Left lung (tissue), 10 donors: Measurements from ENCODE around the gene GRIK5. TPM values are rescaled to one million over a fixed set of nuclear protein-coding genes. Genes with fewer than 3 reads are reported as not detected.

Source experiments
- ATAC-seq: fragments of 200-7000 bp; cut with Tn5 transposase; one replicate; pipeline ENCODE4 v1.9.1; 2020; ENCODE audit warnings: moderate library complexity
- DNase-seq, 4 donors: peaks; one replicate each; pipeline ENCODE4 v3.0.0-alpha.2; 2013 to 2020
- H3K27ac ChIP-seq, 2 donors: fragments of 200-600 bp; sonication (generic) in 1 of 2; one replicate each; pipeline versions ENCODE4 v1.5.0 to v1.8.0; 2020 to 2021
- H3K27me3 ChIP-seq, 2 donors: fragments of 200-600 bp; sonication (generic) in 1 of 2; one replicate each; pipeline versions ENCODE4 v1.5.0 to v1.8.0; 2020 to 2021
- H3K36me3 ChIP-seq, 2 donors: fragments of 200-600 bp; sonication (generic) in 1 of 2; one replicate each; pipeline versions ENCODE4 v1.5.0 to v1.8.0; 2020 to 2021
- H3K4me1 ChIP-seq, 2 donors: fragments of 200-600 bp; one replicate each; pipeline ENCODE4 v1.8.0; 2021
- H3K4me3 ChIP-seq, 2 donors: fragments of 200-600 bp; sonication (generic) in 1 of 2; one replicate each; pipeline versions ENCODE4 v1.5.0 to v1.8.0; 2020 to 2021; ENCODE audit warnings: mild to moderate bottlenecking in 1 of 2
- H3K9me3 ChIP-seq, 2 donors: fragments of 200-600 bp; sonication (generic) in 1 of 2; one replicate each; pipeline versions ENCODE4 v1.5.0 to v1.8.0; 2020 to 2021
- intact Hi-C, 2 donors: fragments of 100-400 bp; cut with DNase I; formaldehyde crosslinking; loops; one replicate each; pipeline versions ENCODE4 v1.11.2 to v1.14.2; 2022
- polyA plus RNA-seq, 6 donors: library from polyadenylated mRNA; unstranded; fragments of 120-200 nt; gene quantifications; one replicate each; pipeline ENCODE4 v1.2.1, GENCODE V29; 2013; ENCODE audit not compliant: insufficient read length in 6 of 6
- total RNA-seq, 2 donors: library from RNA; stranded (reverse); fragmentation: NEBNext Ultra II Directional; extraction: Animal tissue kit (Norgen Biotek cat#: 25700); gene quantifications; one replicate each; pipeline ENCODE4 v1.2.1, GENCODE V29; 2021
- TF ChIP-seq, protein P1 (sequence below), 2 donors: fragments of 200-600 bp; sonication (generic) in 1 of 2; IDR thresholded peaks; one replicate each; pipeline versions ENCODE4 v1.5.0 to v1.8.0; 2021; ENCODE audit warnings: antibody characterized with exemption in 2 of 2
- donor health status: DM: no; HTN: yes; CAD: no.
- donor health status: DM: no; HTN: no; CAD: no.

The GRIK5 gene
- total and polyA plus RNA-seq, 8 donors = 0.29 to 11.6 (median 4.6) TPM

DNA sequence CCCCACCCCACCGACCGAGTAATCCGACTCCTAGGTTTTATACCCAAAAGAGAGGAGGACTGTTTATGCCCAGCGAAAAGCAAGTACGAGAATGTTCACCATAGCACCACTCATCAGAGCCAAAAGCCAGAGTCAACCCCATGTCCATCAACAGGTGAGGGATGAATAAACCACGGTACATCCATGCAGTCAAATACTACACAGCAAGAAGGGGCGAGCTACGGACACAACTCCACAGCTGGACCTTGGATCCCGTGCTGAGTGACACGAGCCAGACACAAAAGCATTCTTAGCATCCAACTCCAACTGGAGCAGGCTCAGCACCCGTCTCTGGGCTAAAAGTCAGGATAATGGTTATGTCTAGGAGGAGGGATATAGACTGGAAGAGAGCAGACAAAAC lies 98.6 kb downstream of the GRIK5 start:
- Histone ChIP-seq H3K9me3 (no peaks in the 10 kb centered on the region), H3K36me3 (no peaks in the 10 kb centered on the region), H3K27me3 (peaks cover 0 to 43% of the 10 kb centered on the region in 2 donors), H3K4me1 (no peaks in the 10 kb centered on the region), H3K4me3 (no peak overlapping the region), H3K27ac (no peak overlapping the region)
- intact Hi-C loops = no loop called here
- TF ChIP-seq, protein P1, sequence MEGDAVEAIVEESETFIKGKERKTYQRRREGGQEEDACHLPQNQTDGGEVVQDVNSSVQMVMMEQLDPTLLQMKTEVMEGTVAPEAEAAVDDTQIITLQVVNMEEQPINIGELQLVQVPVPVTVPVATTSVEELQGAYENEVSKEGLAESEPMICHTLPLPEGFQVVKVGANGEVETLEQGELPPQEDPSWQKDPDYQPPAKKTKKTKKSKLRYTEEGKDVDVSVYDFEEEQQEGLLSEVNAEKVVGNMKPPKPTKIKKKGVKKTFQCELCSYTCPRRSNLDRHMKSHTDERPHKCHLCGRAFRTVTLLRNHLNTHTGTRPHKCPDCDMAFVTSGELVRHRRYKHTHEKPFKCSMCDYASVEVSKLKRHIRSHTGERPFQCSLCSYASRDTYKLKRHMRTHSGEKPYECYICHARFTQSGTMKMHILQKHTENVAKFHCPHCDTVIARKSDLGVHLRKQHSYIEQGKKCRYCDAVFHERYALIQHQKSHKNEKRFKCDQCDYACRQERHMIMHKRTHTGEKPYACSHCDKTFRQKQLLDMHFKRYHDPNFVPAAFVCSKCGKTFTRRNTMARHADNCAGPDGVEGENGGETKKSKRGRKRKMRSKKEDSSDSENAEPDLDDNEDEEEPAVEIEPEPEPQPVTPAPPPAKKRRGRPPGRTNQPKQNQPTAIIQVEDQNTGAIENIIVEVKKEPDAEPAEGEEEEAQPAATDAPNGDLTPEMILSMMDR (IDR thresholded peaks at IDR 0.05) = no peak
- ATAC-seq (no peak), DNase-seq (no peak)

DNA sequence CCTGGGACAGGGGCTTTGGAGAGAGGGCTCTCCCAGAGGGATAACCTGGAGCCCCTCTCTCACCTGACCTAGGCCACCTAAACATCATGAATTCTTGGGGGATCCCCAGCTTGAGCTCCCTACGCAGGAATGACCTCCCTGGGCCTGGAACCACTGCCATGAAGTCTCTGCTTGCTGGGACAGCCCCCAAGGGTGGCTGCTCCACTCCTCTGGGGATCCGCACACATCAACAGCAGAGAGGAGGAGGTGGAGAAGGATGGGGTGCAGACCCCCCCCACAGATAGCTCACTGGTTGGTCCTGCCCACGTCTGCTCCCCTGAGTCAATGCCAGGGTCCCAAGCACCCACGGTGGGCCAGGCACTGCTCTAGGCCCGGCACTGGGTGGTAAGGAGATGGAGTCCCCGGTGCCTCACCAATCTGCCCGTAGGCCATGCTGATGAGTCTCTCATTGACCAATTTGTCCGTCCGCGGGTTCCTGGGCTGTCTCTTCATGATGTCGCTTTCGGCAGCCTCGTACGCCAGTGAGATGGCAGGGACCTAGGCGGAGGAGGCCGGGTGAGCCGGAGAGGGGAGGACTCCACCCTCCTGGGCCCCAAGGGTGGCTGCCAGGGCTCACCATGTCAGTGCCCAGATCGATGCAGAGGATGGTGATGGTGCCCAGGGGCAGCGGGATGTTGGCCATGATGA lies 100.1 kb downstream of the GRIK5 start:
- DNase-seq = peak in 1 of 4 donors; percentile 73
- no peak for ATAC-seq
- Histone ChIP-seq H3K27ac (no peak overlapping the region), H3K27me3 (peaks cover 0 to 39% of the 10 kb centered on the region in 2 donors), H3K4me3 (no peak overlapping the region), H3K4me1 (no peaks in the 10 kb centered on the region), H3K9me3 (no peaks in the 10 kb centered on the region), H3K36me3 (no peaks in the 10 kb centered on the region)
- TF ChIP-seq, protein P1 (IDR thresholded peaks at IDR 0.05) = no peak
- intact Hi-C loops = no loop called here

DNA sequence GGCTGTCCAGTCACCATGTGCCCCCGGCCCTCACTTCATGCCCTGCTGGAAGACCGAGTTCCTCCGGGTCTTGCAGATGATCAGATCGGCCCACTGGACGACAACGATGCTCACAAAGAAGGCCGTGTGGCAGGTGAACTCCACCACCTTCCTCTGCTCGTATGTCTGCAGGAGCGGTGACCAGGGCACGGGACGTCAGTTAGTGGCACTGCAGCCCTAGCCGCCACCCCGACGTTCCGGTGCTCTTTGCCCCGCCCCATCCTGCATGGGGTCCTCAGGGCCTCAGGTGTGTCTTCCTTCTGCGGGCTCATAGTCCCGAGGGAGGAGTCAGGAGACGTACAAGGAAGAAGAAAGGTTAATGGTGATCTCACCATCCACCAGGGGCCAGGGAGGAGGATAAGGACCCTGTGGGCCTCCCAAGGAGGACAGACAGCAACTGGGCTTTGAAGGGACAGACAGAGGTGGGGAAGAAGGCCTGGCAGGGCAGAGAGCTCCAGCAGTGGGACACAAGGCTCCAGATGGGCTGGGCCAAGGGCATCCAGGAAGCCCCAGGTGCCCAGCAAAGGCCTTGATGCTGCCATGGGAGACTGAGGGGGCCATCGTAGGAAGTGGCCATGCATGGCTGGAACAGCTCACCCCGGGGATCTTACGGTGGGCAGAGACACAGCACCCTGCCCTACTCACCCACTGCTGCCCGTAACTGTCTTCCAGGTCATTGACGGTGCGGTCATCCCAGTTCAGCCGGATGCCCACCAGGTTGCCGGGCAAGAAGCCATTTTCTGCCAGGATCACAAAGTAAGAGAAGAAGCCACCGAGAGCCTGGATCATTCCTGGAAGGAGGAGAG lies 101.0 kb downstream of the GRIK5 start:
- Histone ChIP-seq H3K27me3 (peaks cover 0 to 39% of the 10 kb centered on the region in 2 donors), H3K4me1 (no peaks in the 10 kb centered on the region), H3K9me3 (no peaks in the 10 kb centered on the region), H3K27ac (no peak overlapping the region), H3K4me3 (no peak overlapping the region), H3K36me3 (no peaks in the 10 kb centered on the region)
- DNase-seq (no peak), ATAC-seq (no peak)
- intact Hi-C loops = no loop called here
- TF ChIP-seq, protein P1 (IDR thresholded peaks at IDR 0.05) = no peak

DNA sequence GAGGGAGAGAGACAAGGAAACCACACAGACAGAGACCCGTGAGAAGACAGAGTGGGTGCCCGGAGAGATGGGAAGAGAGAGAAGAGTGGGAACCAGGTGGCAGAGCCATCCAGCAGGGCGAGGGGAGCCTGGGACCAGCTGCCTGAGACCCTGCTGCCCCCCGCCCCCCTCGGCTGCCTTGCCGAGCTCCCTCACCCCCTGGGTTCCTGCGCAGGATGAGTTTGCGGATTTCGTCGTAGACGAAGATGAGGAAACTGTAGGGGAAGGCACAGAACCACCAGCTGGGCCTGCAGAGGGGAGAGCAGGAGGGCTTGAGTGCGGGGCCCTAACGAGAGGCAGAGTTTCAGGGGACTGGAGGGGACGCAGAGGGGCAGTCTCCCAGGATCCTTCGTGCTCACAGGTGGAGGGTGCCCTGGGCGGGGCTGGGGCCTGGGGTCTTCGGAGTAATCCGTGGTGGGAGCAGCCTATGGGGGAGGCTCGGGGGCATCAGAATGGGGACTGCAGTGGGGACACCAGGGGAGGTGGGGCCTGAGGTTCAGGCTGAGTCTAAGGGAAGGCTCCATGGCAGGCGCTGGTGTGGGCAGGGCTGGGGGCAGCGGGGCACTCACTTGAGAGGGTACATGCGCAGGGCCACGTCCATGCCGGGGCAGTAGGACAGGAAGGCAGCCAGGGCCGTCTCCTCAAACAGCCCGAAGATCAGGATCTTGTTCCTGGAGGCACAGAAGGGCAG lies 102.8 kb downstream of the GRIK5 start:
- Histone ChIP-seq H3K27ac (no peak overlapping the region), H3K36me3 (no peaks in the 10 kb centered on the region), H3K4me3 (no peak overlapping the region), H3K4me1 (no peaks in the 10 kb centered on the region), H3K9me3 (no peaks in the 10 kb centered on the region), H3K27me3 (peaks cover 0 to 39% of the 10 kb centered on the region in 2 donors)
- ATAC-seq = no peak
- DNase-seq = peak in 1 of 4 donors; percentile 78
- TF ChIP-seq, protein P1 (IDR thresholded peaks at IDR 0.05) = no peak
- intact Hi-C loops = no loop called here

DNA sequence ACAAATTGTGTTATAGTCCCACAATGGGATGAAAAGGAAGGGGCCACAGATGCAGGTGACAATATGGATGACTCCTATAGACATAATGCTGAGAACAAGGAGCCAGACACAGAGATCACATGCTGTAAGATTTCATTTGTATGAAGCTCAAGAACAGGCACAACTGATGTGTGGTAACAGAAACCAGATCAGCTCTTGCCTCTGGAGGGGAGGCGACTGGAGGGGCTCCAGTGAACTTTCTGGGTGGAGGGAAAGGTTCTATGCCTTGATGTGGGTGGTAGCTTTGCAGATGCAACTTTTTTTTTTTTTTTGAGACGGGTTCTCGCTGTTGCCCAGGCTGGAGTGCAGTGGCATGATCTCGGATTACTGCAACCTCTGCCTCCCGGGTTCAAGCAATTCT lies 104.9 kb downstream of the GRIK5 start:
- no peak overlapping the region for H3K27ac ChIP-seq
- DNase-seq (no peak), ATAC-seq (no peak)
- no peaks in the 10 kb centered on the region for H3K4me1 ChIP-seq
- TF ChIP-seq, protein P1 (IDR thresholded peaks at IDR 0.05) = no peak
- intact Hi-C loops = no loop called here
- no peaks in the 10 kb centered on the region for H3K9me3 ChIP-seq
- no peaks in the 10 kb centered on the region for H3K36me3 ChIP-seq
- H3K27me3 ChIP-seq = peaks cover 0 to 34% of the 10 kb centered on the region in 2 donors
- H3K4me3 ChIP-seq = no peak overlapping the region
